ENCODE results near the gene FASTK. TPM values are rescaled to one million over a fixed set of nuclear protein-coding genes. Genes with fewer than 3 reads are reported as not detected.

FASTK gene
- total RNA-seq, 1 donor from 2014 or later = 96.3 TPM

GRCh38 chr7:151115121-151115835, 34.7 kb upstream of the FASTK start:
- Mint-ChIP-seq H3K4me1 (ENCODE audit: low read depth) (no peaks in the 10 kb centered on the region), H3K36me3 (ENCODE audit: low read depth) (peaks cover 4% of the 10 kb centered on the region), H3K27ac (no peak overlapping the region), H3K27me3 (ENCODE audit: insufficient read depth) (peaks cover 17% of the 10 kb centered on the region), H3K4me3 (no peak overlapping the region), H3K9me3 (no peaks in the 10 kb centered on the region)
- DNase-seq (ENCODE audit: low spot score) = no peak
- intact Hi-C loops (cut with micrococcal nuclease) = loop anchor here (1.0 kb wide), 1 partner anchor 217 kb away; no protein-coding TSS in a partner anchor

- no peak for DNase-seq (ENCODE audit: low spot score)
Measured at GRCh38 chr7:151114151-151115090, 33.8 kb upstream of the FASTK start.

GRCh38 chr7:151113344-151114150, 32.9 kb upstream of the FASTK start:
- no peaks in the 10 kb centered on the region for H3K4me1 Mint-ChIP-seq (ENCODE audit: low read depth)

More at GRCh38 chr7:151114151-151115090, 33.8 kb upstream of the FASTK start:
- H3K4me3 Mint-ChIP-seq = no peak overlapping the region
- H3K4me1 Mint-ChIP-seq (ENCODE audit: low read depth) = no peaks in the 10 kb centered on the region
- intact Hi-C loops (cut with micrococcal nuclease) = loop anchor here (1.0 kb wide), 1 partner anchor 216 kb away; no protein-coding TSS in a partner anchor
- H3K27me3 Mint-ChIP-seq (ENCODE audit: insufficient read depth) = peaks cover 17% of the 10 kb centered on the region
- no peak overlapping the region for H3K27ac Mint-ChIP-seq
- H3K36me3 Mint-ChIP-seq (ENCODE audit: low read depth) = peaks cover 4% of the 10 kb centered on the region
- H3K9me3 Mint-ChIP-seq = no peaks in the 10 kb centered on the region

GRCh38 chr7:151110941-151111645, 30.5 kb upstream of the FASTK start:
- intact Hi-C loops (cut with micrococcal nuclease) = loop anchor here (1.0 to 2.0 kb wide), 6 partner anchors 24 to 333 kb away; partner anchors contain the start of genes ABCB8 and SLC4A2
- Mint-ChIP-seq H3K4me3 (no peak overlapping the region), H3K4me1 (ENCODE audit: low read depth) (no peaks in the 10 kb centered on the region), H3K27me3 (ENCODE audit: insufficient read depth) (peaks cover 17% of the 10 kb centered on the region), H3K36me3 (ENCODE audit: low read depth) (no peaks in the 10 kb centered on the region), H3K9me3 (no peaks in the 10 kb centered on the region), H3K27ac (no peak overlapping the region)
- peak; percentile 55 for DNase-seq (ENCODE audit: low spot score)

More at GRCh38 chr7:151113344-151114150, 32.9 kb upstream of the FASTK start:
- no peak overlapping the region for H3K4me3 Mint-ChIP-seq
- H3K36me3 Mint-ChIP-seq (ENCODE audit: low read depth) = no peaks in the 10 kb centered on the region
- intact Hi-C loops (cut with micrococcal nuclease) = no loop called here
- no peak for DNase-seq (ENCODE audit: low spot score)
- no peak overlapping the region for H3K27ac Mint-ChIP-seq
- no peaks in the 10 kb centered on the region for H3K9me3 Mint-ChIP-seq
- H3K27me3 Mint-ChIP-seq (ENCODE audit: insufficient read depth) = peaks cover 17% of the 10 kb centered on the region

GRCh38 chr7:151110236-151110940, 29.8 kb upstream of the FASTK start:
- Mint-ChIP-seq H3K36me3 (ENCODE audit: low read depth) (no peaks in the 10 kb centered on the region), H3K4me3 (no peak overlapping the region), H3K4me1 (ENCODE audit: low read depth) (no peaks in the 10 kb centered on the region), H3K9me3 (no peaks in the 10 kb centered on the region), H3K27me3 (ENCODE audit: insufficient read depth) (peaks cover 19% of the 10 kb centered on the region), H3K27ac (no peak overlapping the region)
- no peak for DNase-seq (ENCODE audit: low spot score)
- intact Hi-C loops (cut with micrococcal nuclease) = loop anchor here (2.0 kb wide), 1 partner anchor 82 kb away; the partner anchor contains the start of gene ABCB8

DNA sequence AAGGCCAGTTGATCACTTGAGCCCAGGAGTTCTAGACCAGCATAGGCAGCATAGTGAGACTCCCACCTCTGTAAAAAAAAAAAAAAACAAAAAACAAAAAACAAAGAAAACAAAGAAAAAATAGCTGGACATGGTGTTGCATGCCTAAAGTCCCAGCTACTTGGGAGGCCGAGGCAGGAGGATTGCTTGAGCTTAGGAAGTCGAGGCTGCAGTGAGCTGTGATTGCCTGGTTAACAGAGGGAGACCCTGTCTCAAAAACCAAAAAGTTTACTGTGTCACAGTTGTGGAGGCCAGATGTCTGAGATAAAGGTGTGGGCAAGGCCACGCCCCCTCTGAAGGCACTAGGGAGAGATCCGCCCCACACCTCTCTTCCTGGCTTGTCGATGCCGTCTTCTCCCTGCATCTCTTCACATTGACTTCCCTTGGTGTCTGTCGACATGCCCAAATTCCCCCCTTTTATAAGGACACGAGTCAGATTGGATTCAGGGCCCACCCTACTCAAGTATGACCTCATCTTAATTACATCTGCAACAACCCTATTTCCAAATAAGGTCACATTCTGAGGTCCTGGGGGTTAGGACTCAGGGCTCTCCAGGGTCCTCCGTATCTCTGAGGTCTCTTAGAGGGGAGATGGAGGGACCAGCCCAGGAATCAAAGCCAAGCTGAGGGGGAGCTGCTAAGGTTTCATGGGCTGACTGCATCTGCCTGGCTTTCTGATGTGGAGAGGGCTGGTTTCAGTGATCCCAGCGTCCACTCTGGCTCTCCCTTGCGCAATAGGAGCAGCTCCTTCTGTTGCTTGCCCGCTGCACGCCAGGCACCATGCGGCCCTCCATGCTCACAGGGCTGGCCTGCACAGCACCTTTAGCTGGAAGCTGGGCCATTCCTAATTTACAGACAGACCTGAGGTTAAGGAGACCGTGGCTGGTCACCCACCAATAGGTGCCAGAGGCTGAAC, 28.8 kb upstream of the FASTK start:
- Mint-ChIP-seq H3K36me3 (ENCODE audit: low read depth) (no peaks in the 10 kb centered on the region), H3K4me3 (no peak overlapping the region)

GRCh38 chr7:151107882-151108281, 27.3 kb upstream of the FASTK start:
- no peaks in the 10 kb centered on the region for H3K4me1 Mint-ChIP-seq (ENCODE audit: low read depth)
- intact Hi-C loops (cut with micrococcal nuclease) = no loop called here
- DNase-seq (ENCODE audit: low spot score) = no peak
- peaks cover 6% of the 10 kb centered on the region for H3K27me3 Mint-ChIP-seq (ENCODE audit: insufficient read depth)
- no peak overlapping the region for H3K27ac Mint-ChIP-seq
- no peak overlapping the region for H3K4me3 Mint-ChIP-seq
- no peaks in the 10 kb centered on the region for H3K9me3 Mint-ChIP-seq
- no peaks in the 10 kb centered on the region for H3K36me3 Mint-ChIP-seq (ENCODE audit: low read depth)

More for the DNA sequence above, 28.8 kb upstream of the FASTK start:
- intact Hi-C loops (cut with micrococcal nuclease) = loop anchor here (2.0 kb wide), 1 partner anchor 81 kb away; the partner anchor contains the start of gene ABCB8
- Mint-ChIP-seq H3K27me3 (ENCODE audit: insufficient read depth) (peaks cover 19% of the 10 kb centered on the region), H3K27ac (no peak overlapping the region), H3K4me1 (ENCODE audit: low read depth) (no peaks in the 10 kb centered on the region), H3K9me3 (no peaks in the 10 kb centered on the region)
- DNase-seq (ENCODE audit: low spot score) = no peak

DNA sequence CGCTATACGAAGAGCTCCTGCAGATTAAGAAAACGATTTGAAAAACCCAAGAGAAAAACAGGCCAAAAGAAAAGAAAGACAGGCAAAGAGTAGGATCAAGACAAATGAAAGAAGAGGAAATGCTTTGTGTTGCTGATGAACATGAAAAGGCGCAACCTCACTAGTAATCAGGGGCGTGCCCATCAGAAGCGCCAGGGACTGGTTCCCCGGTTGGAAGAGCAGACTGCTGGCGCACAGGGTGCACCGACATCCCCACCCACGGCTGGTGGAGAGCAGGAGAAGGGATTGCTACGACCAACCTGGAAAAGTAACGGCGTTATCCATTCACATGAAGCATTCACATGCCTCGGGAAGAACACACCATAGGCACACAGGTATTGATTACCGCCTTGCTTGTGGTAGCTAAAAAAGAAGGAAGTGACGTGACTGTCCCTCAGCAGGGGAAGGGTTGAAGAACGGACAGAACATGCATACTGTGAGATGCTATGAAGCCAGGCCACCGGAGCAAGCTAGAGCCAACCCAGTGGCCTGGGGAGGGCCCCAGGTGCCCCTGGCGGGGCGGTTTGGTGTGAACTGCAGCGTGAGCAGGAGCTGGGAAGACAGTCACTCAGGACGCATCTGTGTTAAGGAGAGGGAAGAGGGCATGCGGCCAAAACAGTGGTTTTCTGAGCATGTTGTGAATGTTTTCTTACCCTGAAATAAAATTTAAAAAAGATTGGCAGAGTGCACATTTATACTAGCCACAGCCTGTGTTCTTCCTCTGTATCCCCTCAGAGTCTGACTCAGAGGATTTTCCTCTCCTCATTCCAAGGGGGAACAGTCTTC, 24.0 kb upstream of the FASTK start:
- Mint-ChIP-seq H3K4me1 (ENCODE audit: low read depth) (no peaks in the 10 kb centered on the region), H3K27ac (no peak overlapping the region), H3K27me3 (ENCODE audit: insufficient read depth) (peaks cover 3% of the 10 kb centered on the region), H3K9me3 (no peaks in the 10 kb centered on the region), H3K4me3 (no peak overlapping the region), H3K36me3 (ENCODE audit: low read depth) (no peaks in the 10 kb centered on the region)
- DNase-seq (ENCODE audit: low spot score) = no peak
- intact Hi-C loops (cut with micrococcal nuclease) = no loop called here

- Mint-ChIP-seq H3K9me3 (no peaks in the 10 kb centered on the region), H3K4me1 (ENCODE audit: low read depth) (no peaks in the 10 kb centered on the region), H3K27ac (no peak overlapping the region), H3K27me3 (ENCODE audit: insufficient read depth) (peaks cover 3% of the 10 kb centered on the region), H3K36me3 (ENCODE audit: low read depth) (no peaks in the 10 kb centered on the region), H3K4me3 (no peak overlapping the region)
- intact Hi-C loops (cut with micrococcal nuclease) = no loop called here
- no peak for DNase-seq (ENCODE audit: low spot score)
Measured at GRCh38 chr7:151103973-151104372, 23.4 kb upstream of the FASTK start.

GRCh38 chr7:151102991-151103390, 22.4 kb upstream of the FASTK start:
- Mint-ChIP-seq H3K4me3 (no peak overlapping the region), H3K27me3 (ENCODE audit: insufficient read depth) (peaks cover 3% of the 10 kb centered on the region), H3K27ac (no peak overlapping the region), H3K4me1 (ENCODE audit: low read depth) (no peaks in the 10 kb centered on the region), H3K36me3 (ENCODE audit: low read depth) (no peaks in the 10 kb centered on the region), H3K9me3 (no peaks in the 10 kb centered on the region)
- DNase-seq (ENCODE audit: low spot score) = no peak
- intact Hi-C loops (cut with micrococcal nuclease) = no loop called here
